Amniotic epithelial cell (primary cell): ENCODE data around the gene FBXL7.

Source experiments
- DNase-seq: peaks from one replicate; pipeline ENCODE4 v3.0.0-alpha.2; 2010; ENCODE audit warnings: low read depth

Gene FBXL7

GRCh38 chr5:15499528-15500324, at the start of gene FBXL7:
Gene FBXL7, plus strand, starts transcription at chr5:15500180.
- peak; percentile 72 for DNase-seq

GRCh38 chr5:15450473-15450872, 49.5 kb upstream of the FBXL7 start:
- no peak for DNase-seq

GRCh38 chr5:15450949-15451348, 49.0 kb upstream of the FBXL7 start:
- no peak for DNase-seq

GRCh38 chr5:15452030-15452429, 48.0 kb upstream of the FBXL7 start:
- peak; percentile 64 for DNase-seq

GRCh38 chr5:15452781-15453180, 47.2 kb upstream of the FBXL7 start:
- no peak for DNase-seq

DNA sequence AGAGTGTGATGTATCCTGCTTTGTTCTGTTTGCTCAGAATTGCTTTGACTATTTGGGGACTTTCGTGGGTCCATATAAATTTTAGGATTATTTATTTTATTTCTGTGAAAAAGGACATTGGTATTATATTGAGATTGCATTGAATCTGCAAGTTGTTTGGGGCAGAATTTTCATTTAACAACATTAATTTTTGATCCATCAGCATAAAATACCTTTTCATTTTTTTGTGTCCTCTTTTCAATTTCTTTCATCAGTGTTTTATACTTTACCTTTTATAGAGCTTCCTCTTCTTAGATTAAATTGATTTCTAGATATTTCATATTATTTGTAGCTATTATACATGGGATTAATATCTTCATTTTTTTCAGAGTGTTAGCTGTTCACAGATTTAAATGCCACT, 40.8 kb upstream of the FBXL7 start:
- no peak for DNase-seq

GRCh38 chr5:15463231-15463980, 36.6 kb upstream of the FBXL7 start:
- DNase-seq = peak; percentile 23

DNA sequence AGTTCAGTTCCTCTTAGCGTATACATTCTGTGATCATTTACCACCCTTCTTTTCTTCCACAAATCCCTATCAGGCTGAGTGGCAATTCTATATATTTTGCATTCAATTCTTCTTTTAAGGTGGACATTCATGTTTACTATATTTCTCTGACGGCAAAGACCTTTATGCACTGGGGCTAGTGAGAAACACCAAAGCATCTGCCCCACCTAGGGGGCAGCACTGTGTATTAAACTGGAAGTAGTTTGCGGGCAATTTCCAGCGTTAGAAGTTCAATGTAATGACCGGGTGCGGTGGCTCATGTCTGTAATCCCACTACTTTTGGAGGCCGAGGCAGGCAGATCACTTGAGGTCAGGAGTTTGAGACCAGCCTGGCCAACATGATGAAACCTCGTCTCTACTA, 27.9 kb upstream of the FBXL7 start:
- DNase-seq = no peak

DNA sequence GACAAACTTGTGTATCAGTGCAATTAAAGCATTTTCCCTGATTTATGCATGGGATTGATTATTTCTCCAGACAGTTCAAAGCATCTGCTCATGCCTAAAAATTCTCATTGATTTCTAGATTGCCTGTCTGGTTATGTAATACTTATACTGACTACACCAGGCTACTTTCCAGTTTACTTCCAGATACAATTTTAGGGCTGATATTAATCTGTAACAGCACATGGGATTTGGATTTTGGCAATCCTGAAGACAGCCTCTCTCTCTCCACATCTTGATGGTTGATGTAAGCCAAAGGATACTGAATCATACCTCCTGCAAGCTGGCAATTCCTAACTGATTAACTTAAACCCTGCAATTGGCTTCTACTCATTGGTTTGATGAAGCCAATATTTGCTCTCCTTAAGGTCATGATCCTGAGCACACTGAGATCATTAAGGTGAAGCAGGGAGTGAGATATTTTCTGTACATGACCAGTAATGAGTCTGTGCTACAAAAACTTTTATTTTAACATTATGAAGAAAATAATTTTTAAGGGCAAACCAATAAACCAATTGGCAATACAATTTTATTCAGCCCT, 25.7 kb upstream of the FBXL7 start:
- DNase-seq = no peak

DNA sequence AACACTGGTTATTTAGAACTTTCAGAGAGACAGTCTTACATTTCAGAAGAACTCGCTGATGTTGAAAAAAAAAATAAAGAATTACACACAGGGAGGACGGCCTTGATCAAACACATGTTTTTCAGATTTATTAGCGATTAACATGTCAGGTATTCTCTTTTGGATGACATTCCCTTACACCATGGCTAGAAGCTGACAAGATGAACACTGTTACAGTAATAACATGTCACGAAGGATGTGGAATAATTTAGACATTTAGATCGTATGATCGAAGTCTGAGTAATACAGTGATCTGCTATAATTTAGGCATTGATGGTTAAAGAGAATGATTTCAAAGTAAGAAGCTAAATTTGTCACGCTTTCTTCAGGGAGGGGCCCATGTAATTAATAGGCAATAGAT, 24.6 kb upstream of the FBXL7 start:
- DNase-seq = no peak

DNA sequence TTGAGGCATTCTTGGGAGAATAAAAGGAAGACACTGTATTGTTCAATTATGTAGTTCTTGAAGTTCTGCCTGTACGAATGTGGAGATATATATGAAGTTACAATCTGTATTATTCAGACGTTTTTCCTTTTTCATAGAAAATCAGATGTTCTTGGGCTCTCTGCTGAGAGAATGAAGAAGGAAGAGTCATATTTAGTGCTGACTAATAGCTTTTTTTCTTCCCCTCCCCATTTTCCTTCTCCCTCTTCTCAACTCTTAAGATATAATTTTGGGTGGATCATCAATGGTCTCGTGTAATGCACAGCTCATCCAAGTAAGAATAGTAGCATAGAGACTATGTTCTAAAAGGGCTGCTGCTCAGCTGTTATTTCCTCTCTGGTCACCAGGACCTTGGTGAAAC, 23.0 kb upstream of the FBXL7 start:
- no peak for DNase-seq

DNA sequence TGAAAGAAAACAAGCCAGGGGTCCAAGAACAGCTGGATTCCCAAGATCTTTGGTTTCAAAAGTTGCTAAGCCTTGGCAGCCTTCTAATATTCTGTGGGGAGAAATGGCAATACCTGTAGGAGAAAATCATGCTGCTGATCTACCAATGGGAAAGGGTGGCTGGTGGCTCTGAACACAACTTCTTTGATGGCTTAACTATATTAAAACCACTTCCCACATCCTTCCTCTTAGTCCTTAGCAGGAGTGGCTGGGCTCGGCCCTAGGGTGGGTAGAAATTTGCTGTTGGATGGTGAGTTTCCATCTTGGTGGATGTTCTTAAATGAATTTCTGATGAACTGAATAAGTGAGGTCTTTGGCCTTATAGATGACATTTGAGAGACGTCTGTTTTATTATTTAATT, 19.5 kb upstream of the FBXL7 start:
- DNase-seq = no peak

DNA sequence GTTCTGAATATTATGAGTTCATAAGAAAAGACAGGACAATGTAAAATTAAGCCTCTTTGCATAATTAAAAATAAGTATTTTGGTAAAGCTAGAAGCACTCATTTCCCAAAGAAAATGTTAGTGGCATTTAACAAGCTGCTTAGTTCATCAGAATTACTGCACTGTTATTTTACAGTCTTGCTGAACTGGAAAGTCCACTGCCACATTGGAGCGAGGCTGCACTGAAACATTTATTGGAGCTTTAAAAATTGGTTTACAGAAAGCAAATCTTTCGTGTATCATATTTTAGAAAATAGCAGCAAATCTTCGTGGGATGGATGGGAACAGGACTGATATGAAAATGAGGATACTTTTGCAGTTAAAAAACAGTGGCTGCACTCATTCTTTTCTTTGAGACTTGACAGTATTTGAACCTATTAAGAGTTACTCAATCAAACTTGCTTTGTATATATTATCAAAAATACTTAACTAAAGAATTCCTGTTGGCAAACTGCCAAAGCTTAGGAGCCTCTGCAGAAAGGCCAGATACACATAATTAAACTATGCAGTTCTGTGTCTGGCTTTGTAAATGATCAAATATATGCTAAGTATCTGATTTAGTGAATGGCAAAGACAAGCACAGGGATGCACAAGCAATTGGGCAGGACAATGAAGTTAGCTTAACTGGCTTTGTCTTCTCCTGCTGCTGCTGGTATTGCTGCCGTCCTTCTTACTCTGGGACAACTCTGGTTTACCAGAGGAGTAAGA, 16.5 kb upstream of the FBXL7 start:
- peak; percentile 39 for DNase-seq

DNA sequence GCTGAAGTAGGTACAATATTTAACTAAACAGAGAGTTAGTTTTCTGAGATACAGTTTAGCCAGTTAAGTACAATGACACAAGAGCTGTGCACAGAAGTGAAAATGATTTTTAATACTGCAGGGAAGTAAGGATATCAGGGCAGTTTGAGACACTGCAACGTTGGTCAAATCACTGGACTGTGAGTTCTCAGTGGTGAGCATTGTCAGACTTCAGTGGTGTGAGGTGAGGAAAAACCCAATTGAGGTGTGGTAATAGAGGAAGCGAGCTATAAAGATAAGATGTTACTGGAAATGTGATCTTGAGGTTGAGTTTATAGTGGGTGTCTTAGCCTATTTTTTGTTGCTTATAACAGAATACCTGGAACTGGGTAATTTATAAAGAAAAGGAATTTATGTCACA, 12.8 kb upstream of the FBXL7 start:
- DNase-seq = no peak

DNA sequence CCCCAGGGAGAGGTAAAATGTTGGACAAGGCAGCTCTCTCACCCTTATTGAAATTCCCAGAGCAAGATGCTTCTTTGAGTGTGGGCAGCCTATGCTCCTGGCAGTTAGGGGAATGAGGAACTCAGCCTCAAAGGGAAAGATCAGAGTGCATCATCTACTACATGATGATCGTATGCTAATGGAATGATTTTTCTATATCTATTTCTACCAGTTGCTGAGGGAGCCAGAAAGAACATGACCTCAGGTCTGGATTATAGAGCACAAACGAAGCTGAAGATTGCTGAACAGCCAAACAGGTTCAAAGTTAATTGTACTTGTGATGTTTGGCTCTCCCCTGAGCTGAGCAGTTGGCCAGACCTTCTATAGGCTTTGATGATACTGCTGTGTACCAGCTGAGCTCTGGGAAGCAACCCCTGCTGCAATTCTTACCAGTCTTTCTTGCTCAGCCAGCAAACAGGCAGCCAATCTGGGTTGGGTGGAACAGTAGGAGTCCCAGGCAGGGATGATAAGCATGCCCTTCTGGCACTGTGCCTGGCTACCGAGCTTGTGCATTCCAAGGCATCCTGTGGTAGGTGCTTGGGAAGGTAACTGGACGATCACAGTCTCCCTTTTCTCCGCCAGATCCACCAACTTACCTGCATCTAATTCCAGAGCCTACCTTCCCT, 10.3 kb upstream of the FBXL7 start:
- peak; percentile 13 for DNase-seq

- DNase-seq = peak; percentile 6
Measured at GRCh38 chr5:15492545-15492944, 7.4 kb upstream of the FBXL7 start.

DNA sequence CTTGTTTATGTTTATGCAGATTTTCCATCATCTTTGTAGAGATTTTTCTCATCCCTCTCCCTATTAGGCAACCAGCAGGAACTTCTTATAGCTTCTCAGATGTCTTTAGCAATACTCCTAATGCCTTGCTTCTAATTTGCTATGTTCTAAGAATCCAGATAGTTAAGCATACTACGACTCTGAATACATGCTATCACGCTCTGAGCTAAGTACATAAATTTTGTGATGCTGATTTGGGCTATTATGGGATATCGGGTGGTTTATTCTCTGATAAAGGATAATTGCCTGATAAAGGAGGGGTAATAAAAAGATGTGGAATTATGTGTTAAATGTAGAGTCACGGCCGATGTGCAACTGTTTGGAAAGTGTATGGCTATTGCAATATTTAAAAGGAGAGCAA, 6.5 kb upstream of the FBXL7 start:
- DNase-seq = no peak

- no peak for DNase-seq
Measured at GRCh38 chr5:15495026-15495425, 5.0 kb upstream of the FBXL7 start.

DNA sequence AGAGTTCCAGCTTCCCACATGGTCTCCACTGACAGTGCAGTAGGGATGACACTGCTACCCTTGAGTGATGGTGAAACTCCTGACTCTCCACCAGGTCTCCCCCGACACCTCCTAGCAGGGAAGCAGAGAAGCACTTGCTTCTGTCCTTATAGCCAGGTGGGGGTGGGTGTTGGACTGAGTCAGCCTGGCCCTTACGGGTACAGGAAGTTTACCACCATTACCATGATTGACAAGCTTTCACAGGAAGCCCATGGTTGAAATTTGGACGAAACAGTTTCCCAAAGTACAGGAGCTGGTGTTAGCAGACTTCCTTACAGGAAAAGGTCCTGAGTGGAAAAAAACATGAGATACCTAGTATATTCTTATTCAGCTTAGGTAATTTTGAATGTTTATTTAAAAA, 3.1 kb upstream of the FBXL7 start:
- DNase-seq = no peak

DNA sequence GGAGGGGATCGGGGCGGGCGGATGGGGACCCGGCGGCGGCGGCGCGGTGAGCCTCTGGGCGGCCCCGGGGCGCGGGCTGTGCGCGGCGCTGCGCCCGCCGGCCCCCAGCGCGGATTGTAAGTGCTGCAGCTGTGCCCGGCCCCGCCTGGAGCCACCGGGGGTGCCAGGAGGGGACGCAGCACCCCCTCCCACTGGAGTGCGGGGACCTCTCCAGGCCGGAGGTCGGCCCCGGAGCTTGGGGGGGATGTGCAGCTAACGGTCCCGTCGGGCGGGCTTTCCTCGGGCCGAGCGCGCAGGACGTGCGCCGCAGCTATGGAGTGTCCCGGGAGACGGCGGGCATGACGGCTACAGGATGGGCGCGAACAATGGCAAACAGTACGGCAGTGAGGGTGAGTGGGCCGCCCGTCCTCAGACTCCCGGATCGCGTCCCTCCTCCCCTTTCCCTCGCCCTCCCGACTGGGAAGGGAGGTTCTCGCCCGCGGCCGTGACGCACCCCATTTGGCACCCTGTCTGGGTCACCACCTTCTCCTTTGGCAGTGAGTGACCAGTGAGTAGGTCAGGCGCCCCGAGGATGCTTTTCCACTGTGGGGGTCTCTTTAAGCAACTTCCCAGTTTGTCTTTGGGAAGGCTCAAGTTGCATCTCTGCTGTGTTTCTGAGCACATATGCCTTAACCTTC, 483 bp downstream of the FBXL7 start:
- peak; percentile 30 for DNase-seq

- peak; percentile 86 for DNase-seq
Measured at GRCh38 chr5:15501091-15501791, 1.3 kb downstream of the FBXL7 start.
